DOHH2 (cell line): ENCODE results near the gene ENOPH1.

Experiments used
- H3F3A ChIP-seq: fragments of 200-600 bp; sonication (generic), shearing (Covaris generic); 2 replicates; pipeline ENCODE4 v1.6.0; 2016; ENCODE audit warnings: antibody characterized with exemption, mild to moderate bottlenecking; ENCODE audit not compliant: control insufficient read depth, insufficient read depth
- H3K27ac ChIP-seq: fragments of 200-600 bp; sonication (generic); 2 replicates; pipeline ENCODE4 v1.5.1; 2014; ENCODE audit warnings: low read depth, mild to moderate bottlenecking, low read length, moderate library complexity
- H3K27me3 ChIP-seq: fragments of 200-600 bp; sonication (generic); 2 replicates; pipeline ENCODE4 v1.6.1; 2014; ENCODE audit warnings: mild to moderate bottlenecking, low read length, mixed read lengths; ENCODE audit not compliant: control insufficient read depth
- H3K36me3 ChIP-seq: fragments of 200-600 bp; sonication (generic); 2 replicates; pipeline ENCODE4 v1.6.1; 2014; ENCODE audit warnings: mild to moderate bottlenecking, low read length, moderate library complexity, mixed read lengths; ENCODE audit not compliant: control insufficient read depth
- H3K4me1 ChIP-seq: fragments of 200-600 bp; sonication (generic); 2 replicates; pipeline ENCODE4 v1.6.1; 2014; ENCODE audit warnings: mild to moderate bottlenecking, low read length, mixed read lengths; ENCODE audit not compliant: control insufficient read depth
- H3K4me2 ChIP-seq: fragments of 200-600 bp; sonication (generic); 2 replicates; pipeline ENCODE4 v1.6.0; 2014; ENCODE audit warnings: mild to moderate bottlenecking, low read length, moderate library complexity
- H3K4me3 ChIP-seq: fragments of 200-600 bp; sonication (generic); 2 replicates; pipeline ENCODE4 v1.5.1; 2014; ENCODE audit warnings: mild to moderate bottlenecking, low read length, mixed read lengths
- H3K79me2 ChIP-seq: fragments of 200-600 bp; sonication (generic); 2 replicates; pipeline ENCODE4 v1.6.1; 2014; ENCODE audit warnings: mild to moderate bottlenecking, low read length, mixed read lengths; ENCODE audit not compliant: control insufficient read depth
- H3K9me2 ChIP-seq: fragments of 200-600 bp; sonication (generic); replicated peaks from 2 replicates; pipeline ENCODE4 v1.6.1; 2014; ENCODE audit warnings: mild to moderate bottlenecking, low read length, mixed read lengths; ENCODE audit not compliant: control insufficient read depth
- H3K9me3 ChIP-seq: fragments of 200-600 bp; sonication (generic); 2 replicates; pipeline ENCODE4 v1.6.1; 2014; ENCODE audit warnings: antibody characterized with exemption, low read length, mixed read lengths; ENCODE audit not compliant: control insufficient read depth, insufficient read depth
- H4K20me1 ChIP-seq: fragments of 200-600 bp; sonication (generic); 2 replicates; pipeline ENCODE4 v1.6.0; 2014; ENCODE audit warnings: low read depth, mild to moderate bottlenecking, antibody characterized with exemption, low read length, moderate library complexity; ENCODE audit not compliant: control insufficient read depth, insufficient read depth
- CTCF ChIP-seq: fragments of 200-600 bp; sonication (generic); IDR thresholded peaks from one replicate; pipeline ENCODE4 v1.5.1; 2014; ENCODE audit warnings: antibody characterized with exemption, mild to moderate bottlenecking, low read depth, low read length; ENCODE audit not compliant: poor library complexity, severe bottlenecking
- EZH2phosphoT487 ChIP-seq: fragments of 200-600 bp; sonication (generic); IDR thresholded peaks from 2 replicates; pipeline ENCODE4 v1.6.1; 2017; ENCODE audit warnings: borderline replicate concordance, mild to moderate bottlenecking, antibody characterized with exemption, low read length, moderate library complexity, mixed read lengths

ENOPH1 gene

DNA sequence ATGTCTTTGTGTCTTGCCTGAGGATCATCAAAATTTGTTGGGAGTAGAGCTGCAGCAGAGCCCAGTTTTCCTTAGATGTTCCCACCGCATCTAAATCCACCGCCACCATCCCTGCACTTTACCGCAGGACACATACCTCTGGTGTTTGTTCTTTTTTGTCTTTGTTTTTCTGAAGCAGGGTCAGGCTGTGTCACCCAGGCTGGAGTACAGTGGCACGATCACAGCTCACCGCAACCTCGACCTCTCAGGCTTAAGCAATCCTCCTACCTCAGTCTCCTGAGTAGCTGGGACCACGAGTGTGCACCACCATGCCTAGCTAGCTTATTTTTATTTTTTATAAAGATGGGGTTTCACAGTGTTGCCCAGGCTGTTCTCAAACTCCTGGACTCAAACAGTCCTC is 4.6 kb downstream of the ENOPH1 start:
- no peak overlapping the region for H3K4me2 ChIP-seq
- peaks cover 68% of the 10 kb centered on the region for H3K4me1 ChIP-seq
- H3K4me3 ChIP-seq: no peak overlapping the region
- no peaks in the 10 kb centered on the region for H3F3A ChIP-seq
- no peaks in the 10 kb centered on the region for H3K27me3 ChIP-seq
- H4K20me1 ChIP-seq: peaks cover 23% of the 10 kb centered on the region
- TF ChIP-seq CTCF (no peak), EZH2phosphoT487 (no peak)
- no peak overlapping the region for H3K27ac ChIP-seq
- H3K36me3 ChIP-seq: peaks cover 83% of the 10 kb centered on the region
- peaks cover 97% of the 10 kb centered on the region for H3K79me2 ChIP-seq
- H3K9me3 ChIP-seq: no peaks in the 10 kb centered on the region
- H3K9me2 ChIP-seq: no peaks in the 10 kb centered on the region

DNA sequence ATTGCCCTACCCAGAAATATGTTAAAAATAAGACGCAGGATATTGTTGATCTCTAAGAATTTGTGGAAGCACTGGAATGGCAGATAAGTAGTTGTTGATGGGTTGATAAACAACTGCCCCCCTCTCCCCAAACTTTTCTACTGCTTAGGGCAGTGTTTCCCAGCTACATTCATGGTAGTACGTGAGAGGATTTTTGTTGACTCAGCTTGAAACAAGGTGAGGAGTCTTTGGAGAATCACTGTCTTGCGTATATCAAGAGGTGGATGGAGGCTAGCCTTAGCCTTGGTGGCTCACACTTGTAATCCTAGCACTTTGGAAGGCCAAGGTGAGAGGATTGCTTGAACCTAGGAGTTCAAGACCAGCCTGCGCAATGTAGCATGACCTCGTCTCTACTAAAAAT is 5.7 kb downstream of the ENOPH1 start:
- peak overlapping the region; percentile 26; the same call in 1 of the 2 replicates for H3K4me2 ChIP-seq
- H3K4me3 ChIP-seq: no peak overlapping the region
- no peaks in the 10 kb centered on the region for H3F3A ChIP-seq
- no peaks in the 10 kb centered on the region for H3K9me2 ChIP-seq
- TF ChIP-seq EZH2phosphoT487 (no peak), CTCF (no peak)
- peaks cover 100% of the 10 kb centered on the region for H3K79me2 ChIP-seq
- no peak overlapping the region for H3K27ac ChIP-seq
- H3K27me3 ChIP-seq: no peaks in the 10 kb centered on the region
- H3K36me3 ChIP-seq: peaks cover 89% of the 10 kb centered on the region
- no peaks in the 10 kb centered on the region for H3K9me3 ChIP-seq
- H4K20me1 ChIP-seq: peaks cover 27% of the 10 kb centered on the region
- H3K4me1 ChIP-seq: peaks cover 72% of the 10 kb centered on the region

DNA sequence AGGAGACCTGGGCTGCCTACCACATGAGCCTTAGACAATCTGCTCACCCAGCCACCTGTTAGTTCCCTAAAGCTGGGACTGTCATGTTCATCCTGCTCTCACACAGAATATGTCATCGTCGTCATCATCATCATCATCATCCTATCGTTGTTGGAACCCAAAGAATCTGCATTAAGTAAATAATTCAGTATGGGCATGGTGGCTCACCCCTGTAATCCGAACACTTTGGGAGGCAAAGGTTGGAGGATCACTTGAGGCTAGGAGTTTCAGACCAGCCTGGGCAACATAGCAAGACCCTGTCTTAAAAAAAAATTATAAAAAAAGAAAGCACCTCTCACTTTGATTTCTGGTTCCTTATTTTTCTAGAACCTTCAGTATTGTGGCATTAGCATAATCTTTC is 6.4 kb downstream of the ENOPH1 start:
- Histone ChIP-seq H3K9me2 (no peaks in the 10 kb centered on the region), H3K4me3 (no peak overlapping the region), H3K4me1 (peaks cover 67% of the 10 kb centered on the region), H3K4me2 (peak overlapping the region; percentile 26), H3K27me3 (no peaks in the 10 kb centered on the region), H3K27ac (no peak overlapping the region), H4K20me1 (peaks cover 26% of the 10 kb centered on the region), H3F3A (no peaks in the 10 kb centered on the region), H3K36me3 (peaks cover 86% of the 10 kb centered on the region), H3K79me2 (peaks cover 100% of the 10 kb centered on the region), H3K9me3 (no peaks in the 10 kb centered on the region)
- TF ChIP-seq EZH2phosphoT487 (no peak), CTCF (no peak)
